SK-N-MC (cell line): ENCODE data around the gene CACNA1C.

Experiments used
- EZH2 ChIP-seq: fragments of 200-600 bp; sonication (generic); IDR thresholded peaks from one replicate; pipeline ENCODE4 v1.6.1; 2017; ENCODE audit warnings: antibody characterized with exemption
- FOXP2 ChIP-seq: optimal IDR thresholded peaks from 2 replicates; pipeline ENCODE3; 2011; ENCODE audit warnings: mild to moderate bottlenecking, moderate library complexity; ENCODE audit not compliant: insufficient read depth; ENCODE audit errors: extremely low read length, control extremely low read depth
- POLR2AphosphoS5 ChIP-seq: IDR thresholded peaks from 2 replicates; pipeline ENCODE4 v1.6.1; 2012; ENCODE audit warnings: mild to moderate bottlenecking, low read depth, low read length, borderline replicate concordance

DNA sequence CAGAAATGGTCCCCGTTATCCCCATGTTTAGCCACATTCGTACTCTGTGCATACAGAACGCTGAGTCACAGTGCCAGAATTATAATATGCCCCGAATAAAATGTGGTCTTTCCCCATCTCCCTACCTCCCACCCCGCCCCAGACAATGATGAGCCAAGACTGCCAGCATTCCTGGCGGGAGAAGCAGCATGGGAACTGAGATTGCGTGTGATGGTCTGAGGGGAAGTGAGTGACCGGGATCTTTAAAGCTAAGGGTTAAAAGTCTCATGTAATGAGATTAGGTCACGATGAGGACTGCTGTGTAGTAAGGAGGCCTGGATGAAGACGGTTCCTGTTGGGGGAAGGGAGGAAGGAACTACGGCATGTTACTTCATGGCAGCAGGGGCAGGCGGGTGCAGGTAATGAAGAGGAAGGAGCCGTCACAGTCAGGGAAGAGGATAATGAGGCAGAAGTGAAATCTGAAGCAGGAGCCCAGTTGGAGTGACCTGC, 498.7 kb downstream of the CACNA1C start:
- TF ChIP-seq POLR2AphosphoS5 (no peak), EZH2 (no peak), FOXP2 (no peak)
